PC-9 (cell line): Measurements from ENCODE around the gene HLCS. TPM values are rescaled to one million over a fixed set of nuclear protein-coding genes. Genes with fewer than 3 reads are reported as not detected.

ENCODE experiments used
- BruUV-seq: library from RNA; stranded (reverse); fragments of 400-500 nt; replicated peaks from 2 replicates; lab custom pipeline; 2021; lab: Mats Ljungman, UMichigan
- CTCF ChIA-PET: fragments of 300-600 bp; sonication (Branson Sonifier 250); formaldehyde crosslinking; loops from one replicate; lab custom pipeline; 2022; ENCODE audit warnings: antibody characterized with exemption; lab: Charles Lee
- POLR2A ChIA-PET: fragments of 300-600 bp; sonication (Branson Sonifier 250); formaldehyde crosslinking; loops from one replicate; lab custom pipeline; 2022; ENCODE audit warnings: antibody characterized with exemption; ENCODE audit not compliant: unreplicated experiment; lab: Charles Lee
- DNase-seq, 2 experiments: peaks; one replicate each; pipeline versions ENCODE4 v3.0.0 to v3.0.0-alpha.2; 2015 to 2022; ENCODE audit warnings: mixed read lengths in 1 of 2
- H2AFZ ChIP-seq: fragments of 200-600 bp; sonication (generic); 2 replicates; pipeline ENCODE4 v1.8.1; 2017; ENCODE audit warnings: antibody characterized with exemption
- H3F3A ChIP-seq: fragments of 200-600 bp; sonication (generic); 2 replicates; pipeline ENCODE4 v1.8.1; 2017; ENCODE audit warnings: antibody characterized with exemption, mild to moderate bottlenecking, low read depth; ENCODE audit not compliant: insufficient read depth
- H3K27ac ChIP-seq: fragments of 200-600 bp; sonication (generic); 2 replicates; pipeline ENCODE4 v1.6.1; 2016; ENCODE audit warnings: mixed run types
- H3K27me3 ChIP-seq: fragments of 200-600 bp; sonication (generic); 2 replicates; pipeline ENCODE4 v1.6.1; 2016; ENCODE audit warnings: low read depth, mixed run types; ENCODE audit not compliant: insufficient read depth
- H3K36me3 ChIP-seq: fragments of 200-600 bp; sonication (generic); 2 replicates; pipeline ENCODE4 v1.6.1; 2016; ENCODE audit warnings: low read depth, mixed run types
- H3K4me1 ChIP-seq: fragments of 200-600 bp; sonication (generic); replicated peaks from 2 replicates; pipeline ENCODE4 v1.6.1; 2016; ENCODE audit warnings: mixed run types; ENCODE audit not compliant: insufficient read depth
- H3K4me2 ChIP-seq: fragments of 200-600 bp; sonication (generic); 2 replicates; pipeline ENCODE4 v1.6.1; 2017; ENCODE audit warnings: mixed run types
- H3K4me3 ChIP-seq: fragments of 200-600 bp; sonication (generic); 2 replicates; pipeline ENCODE4 v1.6.1; 2016; ENCODE audit warnings: mixed run types
- H3K79me2 ChIP-seq: fragments of 200-600 bp; sonication (generic); 2 replicates; pipeline ENCODE4 v1.6.1; 2017; ENCODE audit warnings: low read depth, mixed run types
- H3K9me2 ChIP-seq: fragments of 200-600 bp; sonication (generic); 2 replicates; pipeline ENCODE4 v1.8.1; 2017; ENCODE audit warnings: mild to moderate bottlenecking; ENCODE audit not compliant: insufficient read depth
- H3K9me3 ChIP-seq: fragments of 200-600 bp; sonication (generic); 2 replicates; pipeline ENCODE4 v1.8.1; 2016; ENCODE audit warnings: low read depth; ENCODE audit not compliant: insufficient read depth
- H4K20me1 ChIP-seq: fragments of 200-600 bp; sonication (generic); 2 replicates; pipeline ENCODE4 v1.8.1; 2017; ENCODE audit not compliant: insufficient read depth
- EZH2 ChIP-seq: fragments of 200-600 bp; sonication (generic); IDR thresholded peaks from 2 replicates; pipeline ENCODE4 v1.8.0; 2017; ENCODE audit warnings: antibody characterized with exemption, low read depth
- intact Hi-C: fragments of 100-400 bp; cut with micrococcal nuclease; formaldehyde crosslinking; loops from one replicate; pipeline ENCODE4 v1.10.0; 2022; ENCODE audit not compliant: unreplicated experiment
- total RNA-seq: library from RNA; stranded (reverse); gene quantifications from 2 replicates; pipeline ENCODE4 v1.2.3, GENCODE V29; 2021
- TF ChIP-seq, protein P1 (sequence below): fragments of 200-600 bp; sonication (generic); conservative IDR thresholded peaks from 2 replicates; pipeline ENCODE4 v1.6.1; 2017; ENCODE audit warnings: mixed run types, antibody characterized with exemption, mild to moderate bottlenecking, moderate library complexity

HLCS gene
- total RNA-seq, 1 experiment from 2014 or later, result 21.6 TPM

DNA sequence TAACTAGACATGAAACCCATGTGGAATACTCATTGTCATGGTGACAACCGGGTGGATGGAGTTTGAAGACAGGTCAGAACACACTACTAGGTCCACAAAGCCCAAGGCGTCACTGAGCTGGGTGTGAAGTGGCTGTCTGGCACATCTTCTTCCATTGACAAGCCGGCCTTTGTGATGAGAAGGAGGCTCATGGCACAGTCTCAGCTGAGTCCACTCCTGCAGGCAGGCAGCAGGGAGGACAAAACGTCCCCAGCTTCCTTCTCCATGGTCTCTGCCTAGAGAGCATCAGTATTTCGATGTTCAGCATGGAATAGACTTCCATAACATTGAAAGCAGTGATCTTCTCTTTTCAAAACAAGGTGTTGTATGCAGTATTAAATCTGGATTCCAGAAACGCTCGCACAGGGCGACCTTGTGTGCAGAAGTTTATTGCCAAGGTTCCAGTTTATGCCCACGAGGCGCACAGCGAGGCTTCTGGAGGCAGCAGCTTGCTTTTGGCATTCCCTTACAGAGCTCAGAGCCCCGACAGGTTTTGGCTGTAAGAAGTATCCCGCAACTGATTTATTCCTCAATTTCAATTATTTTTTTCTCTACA lies 163.3 kb downstream of the HLCS start:
- no TSS peak for BruUV-seq
- Histone ChIP-seq H3F3A (no peaks in the 10 kb centered on the region), H3K27ac (no peak overlapping the region), H3K4me2 (no peak overlapping the region), H3K4me3 (no peak overlapping the region), H3K9me3 (no peaks in the 10 kb centered on the region; the same call in 1 of the 2 replicates), H3K4me1 (no peaks in the 10 kb centered on the region), H2AFZ (no peak overlapping the region), H4K20me1 (no peaks in the 10 kb centered on the region), H3K9me2 (no peaks in the 10 kb centered on the region), H3K27me3 (no peaks in the 10 kb centered on the region), H3K79me2 (no peaks in the 10 kb centered on the region), H3K36me3 (no peaks in the 10 kb centered on the region)
- CTCF ChIA-PET, result no interaction called here
- POLR2A ChIA-PET, result no interaction called here
- intact Hi-C loops, result no loop called here
- TF ChIP-seq EZH2, result no peak
- TF ChIP-seq, protein P1, sequence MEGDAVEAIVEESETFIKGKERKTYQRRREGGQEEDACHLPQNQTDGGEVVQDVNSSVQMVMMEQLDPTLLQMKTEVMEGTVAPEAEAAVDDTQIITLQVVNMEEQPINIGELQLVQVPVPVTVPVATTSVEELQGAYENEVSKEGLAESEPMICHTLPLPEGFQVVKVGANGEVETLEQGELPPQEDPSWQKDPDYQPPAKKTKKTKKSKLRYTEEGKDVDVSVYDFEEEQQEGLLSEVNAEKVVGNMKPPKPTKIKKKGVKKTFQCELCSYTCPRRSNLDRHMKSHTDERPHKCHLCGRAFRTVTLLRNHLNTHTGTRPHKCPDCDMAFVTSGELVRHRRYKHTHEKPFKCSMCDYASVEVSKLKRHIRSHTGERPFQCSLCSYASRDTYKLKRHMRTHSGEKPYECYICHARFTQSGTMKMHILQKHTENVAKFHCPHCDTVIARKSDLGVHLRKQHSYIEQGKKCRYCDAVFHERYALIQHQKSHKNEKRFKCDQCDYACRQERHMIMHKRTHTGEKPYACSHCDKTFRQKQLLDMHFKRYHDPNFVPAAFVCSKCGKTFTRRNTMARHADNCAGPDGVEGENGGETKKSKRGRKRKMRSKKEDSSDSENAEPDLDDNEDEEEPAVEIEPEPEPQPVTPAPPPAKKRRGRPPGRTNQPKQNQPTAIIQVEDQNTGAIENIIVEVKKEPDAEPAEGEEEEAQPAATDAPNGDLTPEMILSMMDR, result no peak
- DNase-seq, result no peak

DNA sequence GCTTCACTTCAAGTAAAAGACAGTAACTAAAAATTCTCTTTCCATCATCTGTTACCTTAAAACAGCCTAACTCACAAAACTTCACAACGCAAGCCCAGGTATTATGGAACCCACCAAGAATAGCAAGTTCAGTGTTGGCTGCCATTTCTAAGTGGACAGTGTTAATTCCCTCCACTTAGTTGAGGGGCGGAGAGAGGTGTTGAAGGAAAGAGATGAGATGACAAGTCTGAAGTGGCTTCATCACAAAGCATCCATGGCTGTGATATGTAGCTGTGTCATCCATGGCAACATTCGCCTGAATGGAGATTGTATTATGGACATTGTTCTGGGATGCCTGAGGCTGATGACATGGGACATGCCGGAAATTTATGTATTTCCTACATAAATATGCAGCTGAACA lies 165.7 kb downstream of the HLCS start:
- Histone ChIP-seq H4K20me1 (no peaks in the 10 kb centered on the region), H3K27ac (no peak overlapping the region), H2AFZ (no peak overlapping the region), H3K4me2 (no peak overlapping the region), H3F3A (no peaks in the 10 kb centered on the region), H3K27me3 (no peaks in the 10 kb centered on the region), H3K9me3 (no peaks in the 10 kb centered on the region; the same call in 1 of the 2 replicates), H3K79me2 (no peaks in the 10 kb centered on the region), H3K36me3 (no peaks in the 10 kb centered on the region), H3K9me2 (no peaks in the 10 kb centered on the region), H3K4me3 (no peak overlapping the region), H3K4me1 (no peaks in the 10 kb centered on the region)
- BruUV-seq, result no TSS peak
- POLR2A ChIA-PET, result no interaction called here
- TF ChIP-seq, protein P1, result no peak
- TF ChIP-seq EZH2, result no peak
- intact Hi-C loops, result no loop called here
- CTCF ChIA-PET, result no interaction called here
- DNase-seq, result no peak

DNA sequence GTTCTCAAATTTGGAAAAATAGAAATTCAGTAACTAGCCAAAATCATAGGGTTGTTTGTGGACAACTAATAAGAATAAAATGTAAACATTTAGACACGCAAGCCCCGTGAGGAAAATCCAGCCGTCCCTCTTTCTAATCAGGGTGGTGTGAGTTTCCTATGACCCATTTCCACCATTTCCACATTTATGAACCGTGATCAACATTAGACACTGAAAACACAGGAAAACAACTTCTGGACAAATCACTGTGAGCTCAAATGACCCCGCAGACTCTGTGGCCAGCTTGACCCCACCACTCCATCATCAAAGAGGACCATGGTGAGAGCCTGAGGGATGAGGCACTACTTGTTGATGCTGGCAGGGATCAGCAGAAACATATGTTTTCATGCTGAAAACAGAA lies 166.6 kb downstream of the HLCS start:
- intact Hi-C loops, result no loop called here
- CTCF ChIA-PET, result no interaction called here
- TF ChIP-seq, protein P1, result no peak
- TF ChIP-seq EZH2, result no peak
- no peak overlapping the region for H3K4me3 ChIP-seq
- no peaks in the 10 kb centered on the region for H3K27me3 ChIP-seq
- POLR2A ChIA-PET, result no interaction called here
- BruUV-seq, result no TSS peak
- H3K4me2 ChIP-seq, result no peak overlapping the region
- no peaks in the 10 kb centered on the region for H3F3A ChIP-seq
- no peak overlapping the region for H3K27ac ChIP-seq
- H3K79me2 ChIP-seq, result no peaks in the 10 kb centered on the region
- H3K4me1 ChIP-seq, result no peaks in the 10 kb centered on the region
- H3K9me3 ChIP-seq, result no peaks in the 10 kb centered on the region; the same call in 1 of the 2 replicates
- H3K9me2 ChIP-seq, result no peaks in the 10 kb centered on the region
- H3K36me3 ChIP-seq, result no peaks in the 10 kb centered on the region
- DNase-seq, result no peak
- no peaks in the 10 kb centered on the region for H4K20me1 ChIP-seq
- no peak overlapping the region for H2AFZ ChIP-seq
